ENCODE measurements around the gene CCDC185. TPM values are rescaled to one million over a fixed set of nuclear protein-coding genes. Genes with fewer than 3 reads are reported as not detected.

The CCDC185 gene
- not detected in 2 replicates for total RNA-seq

GRCh38 chr1:223393275-223394214 is at the start of gene CCDC185:
TSS of gene CCDC185 (plus strand) at chr1:223393415. CDS start at chr1:223393476, 61 bp downstream.
- H2AFZ ChIP-seq (ENCODE audit: low read length), result peak within 1 kb of the TSS; percentile 41
- no peaks in the 10 kb centered on the region for H3K79me2 ChIP-seq (ENCODE audit: insufficient read depth, low read length)
- no peak within 1 kb of the TSS for H3K27ac ChIP-seq (ENCODE audit: low read depth, low read length)
- H3K9me3 ChIP-seq (ENCODE audit: low read depth, low read length), result no peaks in the 10 kb centered on the region
- H4K20me1 ChIP-seq (ENCODE audit: insufficient read depth, low read length), result no peaks in the 10 kb centered on the region
- peaks cover 50% of the 10 kb centered on the region for H3K27me3 ChIP-seq (ENCODE audit: insufficient read depth, low read length)
- TF ChIP-seq, protein P1, sequence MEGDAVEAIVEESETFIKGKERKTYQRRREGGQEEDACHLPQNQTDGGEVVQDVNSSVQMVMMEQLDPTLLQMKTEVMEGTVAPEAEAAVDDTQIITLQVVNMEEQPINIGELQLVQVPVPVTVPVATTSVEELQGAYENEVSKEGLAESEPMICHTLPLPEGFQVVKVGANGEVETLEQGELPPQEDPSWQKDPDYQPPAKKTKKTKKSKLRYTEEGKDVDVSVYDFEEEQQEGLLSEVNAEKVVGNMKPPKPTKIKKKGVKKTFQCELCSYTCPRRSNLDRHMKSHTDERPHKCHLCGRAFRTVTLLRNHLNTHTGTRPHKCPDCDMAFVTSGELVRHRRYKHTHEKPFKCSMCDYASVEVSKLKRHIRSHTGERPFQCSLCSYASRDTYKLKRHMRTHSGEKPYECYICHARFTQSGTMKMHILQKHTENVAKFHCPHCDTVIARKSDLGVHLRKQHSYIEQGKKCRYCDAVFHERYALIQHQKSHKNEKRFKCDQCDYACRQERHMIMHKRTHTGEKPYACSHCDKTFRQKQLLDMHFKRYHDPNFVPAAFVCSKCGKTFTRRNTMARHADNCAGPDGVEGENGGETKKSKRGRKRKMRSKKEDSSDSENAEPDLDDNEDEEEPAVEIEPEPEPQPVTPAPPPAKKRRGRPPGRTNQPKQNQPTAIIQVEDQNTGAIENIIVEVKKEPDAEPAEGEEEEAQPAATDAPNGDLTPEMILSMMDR (IDR thresholded peaks at IDR 0.05; ENCODE audit: extremely low read depth, low read depth, low read length), result no peak
- H3K4me1 ChIP-seq (ENCODE audit: insufficient read depth, low read length), result no peaks in the 10 kb centered on the region
- peak; percentile 81 for DNase-seq (ENCODE audit: insufficient read length, low spot score, missing footprints)
- peak within 1 kb of the TSS; percentile 19 for H3K4me3 ChIP-seq (ENCODE audit: insufficient read depth, low read length)
- H3K36me3 ChIP-seq (ENCODE audit: insufficient read depth, low read length), result no peaks in the 10 kb centered on the region
- H3K4me2 ChIP-seq (ENCODE audit: insufficient read depth, low read length), result peak within 1 kb of the TSS; percentile 51

DNA sequence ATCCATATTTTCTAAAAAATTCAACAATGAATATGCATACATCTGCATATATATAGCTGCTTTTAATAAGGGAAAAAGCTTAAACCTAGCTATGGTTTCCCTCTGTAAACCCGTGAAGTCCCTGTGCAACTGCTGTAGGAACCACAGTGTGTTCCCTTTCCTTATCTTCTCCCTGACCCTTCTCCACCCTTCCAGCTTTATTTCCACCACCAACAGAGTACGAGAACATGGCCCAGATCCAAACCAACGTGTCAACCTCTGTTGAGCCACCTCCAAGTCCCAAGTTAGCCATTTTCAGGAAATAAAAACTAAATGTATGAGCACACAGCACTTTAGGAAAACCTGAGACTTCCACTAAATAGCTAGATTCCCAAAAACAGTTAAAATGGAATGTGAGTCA is 49.5 kb upstream of the CCDC185 start:
- TF ChIP-seq, protein P1 (IDR thresholded peaks at IDR 0.05; ENCODE audit: extremely low read depth, low read depth, low read length), result no peak
- no peaks in the 10 kb centered on the region for H3K79me2 ChIP-seq (ENCODE audit: insufficient read depth, low read length)
- no peak overlapping the region for H3K27ac ChIP-seq (ENCODE audit: low read depth, low read length)
- H3K4me3 ChIP-seq (ENCODE audit: insufficient read depth, low read length), result no peak overlapping the region
- no peaks in the 10 kb centered on the region for H4K20me1 ChIP-seq (ENCODE audit: insufficient read depth, low read length)
- H3K4me1 ChIP-seq (ENCODE audit: insufficient read depth, low read length), result peaks cover 4% of the 10 kb centered on the region
- no peak overlapping the region for H2AFZ ChIP-seq (ENCODE audit: low read length)
- no peak for DNase-seq (ENCODE audit: insufficient read length, low spot score, missing footprints)
- no peaks in the 10 kb centered on the region for H3K36me3 ChIP-seq (ENCODE audit: insufficient read depth, low read length)
- H3K4me2 ChIP-seq (ENCODE audit: insufficient read depth, low read length), result no peak overlapping the region
- no peaks in the 10 kb centered on the region for H3K9me3 ChIP-seq (ENCODE audit: low read depth, low read length)
- peaks cover 20% of the 10 kb centered on the region for H3K27me3 ChIP-seq (ENCODE audit: insufficient read depth, low read length)

DNA sequence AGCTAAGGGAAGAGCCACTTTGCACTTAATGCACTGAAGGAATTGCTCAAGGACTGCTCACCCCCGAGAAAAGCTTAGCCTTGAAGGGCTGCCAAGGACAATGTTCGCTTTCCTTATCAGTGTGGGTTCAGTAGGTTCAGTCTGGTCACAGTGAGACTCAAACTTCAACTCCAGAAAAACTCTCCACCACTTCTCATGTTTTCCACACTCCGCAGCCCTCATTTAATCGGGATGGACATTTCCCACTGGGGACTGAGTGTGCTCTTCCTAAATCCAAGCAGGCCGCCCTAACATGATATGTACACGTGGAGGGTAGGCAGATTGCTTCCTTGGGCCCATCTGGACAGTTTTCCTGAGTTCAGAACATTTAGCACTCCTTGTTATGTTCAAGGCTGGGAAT is 48.7 kb upstream of the CCDC185 start:
- no peak overlapping the region for H3K27ac ChIP-seq (ENCODE audit: low read depth, low read length)
- TF ChIP-seq, protein P1 (IDR thresholded peaks at IDR 0.05; ENCODE audit: extremely low read depth, low read depth, low read length), result no peak
- no peak overlapping the region for H2AFZ ChIP-seq (ENCODE audit: low read length)
- H3K36me3 ChIP-seq (ENCODE audit: insufficient read depth, low read length), result no peaks in the 10 kb centered on the region
- no peak overlapping the region for H3K4me3 ChIP-seq (ENCODE audit: insufficient read depth, low read length)
- H3K4me1 ChIP-seq (ENCODE audit: insufficient read depth, low read length), result no peaks in the 10 kb centered on the region
- H4K20me1 ChIP-seq (ENCODE audit: insufficient read depth, low read length), result no peaks in the 10 kb centered on the region
- no peaks in the 10 kb centered on the region for H3K79me2 ChIP-seq (ENCODE audit: insufficient read depth, low read length)
- DNase-seq (ENCODE audit: insufficient read length, low spot score, missing footprints), result no peak
- H3K9me3 ChIP-seq (ENCODE audit: low read depth, low read length), result no peaks in the 10 kb centered on the region
- peaks cover 20% of the 10 kb centered on the region for H3K27me3 ChIP-seq (ENCODE audit: insufficient read depth, low read length)
- H3K4me2 ChIP-seq (ENCODE audit: insufficient read depth, low read length), result no peak overlapping the region

DNA sequence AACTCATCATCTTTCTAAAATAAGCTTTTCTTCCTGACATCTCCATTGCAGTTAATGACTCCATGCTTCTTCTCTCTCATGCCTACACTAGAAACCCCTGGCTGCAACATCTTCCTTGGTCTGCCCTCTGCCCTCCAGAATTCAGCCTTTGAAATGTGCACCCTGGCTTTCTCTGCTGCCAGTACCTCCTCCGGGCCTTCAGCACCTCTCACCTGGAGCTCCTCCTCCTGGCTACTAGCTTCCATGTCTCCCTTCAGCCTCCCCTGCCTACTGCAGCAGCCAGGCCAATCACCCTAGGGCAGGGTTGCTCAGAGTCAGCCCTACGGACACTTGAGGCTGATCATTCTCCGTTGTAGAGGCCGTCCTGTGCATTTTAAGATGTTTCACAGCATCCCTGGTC is 47.5 kb upstream of the CCDC185 start:
- no peaks in the 10 kb centered on the region for H4K20me1 ChIP-seq (ENCODE audit: insufficient read depth, low read length)
- H3K36me3 ChIP-seq (ENCODE audit: insufficient read depth, low read length), result no peaks in the 10 kb centered on the region
- TF ChIP-seq, protein P1 (IDR thresholded peaks at IDR 0.05; ENCODE audit: extremely low read depth, low read depth, low read length), result no peak
- H3K27me3 ChIP-seq (ENCODE audit: insufficient read depth, low read length), result peaks cover 20% of the 10 kb centered on the region
- no peaks in the 10 kb centered on the region for H3K4me1 ChIP-seq (ENCODE audit: insufficient read depth, low read length)
- H2AFZ ChIP-seq (ENCODE audit: low read length), result no peak overlapping the region
- no peak overlapping the region for H3K4me2 ChIP-seq (ENCODE audit: insufficient read depth, low read length)
- no peaks in the 10 kb centered on the region for H3K9me3 ChIP-seq (ENCODE audit: low read depth, low read length)
- H3K27ac ChIP-seq (ENCODE audit: low read depth, low read length), result no peak overlapping the region
- H3K79me2 ChIP-seq (ENCODE audit: insufficient read depth, low read length), result no peaks in the 10 kb centered on the region
- no peak for DNase-seq (ENCODE audit: insufficient read length, low spot score, missing footprints)
- H3K4me3 ChIP-seq (ENCODE audit: insufficient read depth, low read length), result no peak overlapping the region

All from osteoblast (primary cell).